Measurements from ENCODE around the gene MEMO1.
"Not testable (repeated sequence)": the region's sequence is repeated elsewhere in the genome, so short reads cannot be mapped to it uniquely, and the experiment has no call there.

The MEMO1 gene

GRCh38 chr2:31957354-31958139, 53.3 kb downstream of the MEMO1 start:
- no peak for DNase-seq (ENCODE audit: low spot score)

GRCh38 chr2:31956934-31957333, 53.9 kb downstream of the MEMO1 start:
- DNase-seq (ENCODE audit: low spot score): not testable (repeated sequence)

GRCh38 chr2:31956312-31956711, 54.5 kb downstream of the MEMO1 start:
- no peak for DNase-seq (ENCODE audit: low spot score)

DNA sequence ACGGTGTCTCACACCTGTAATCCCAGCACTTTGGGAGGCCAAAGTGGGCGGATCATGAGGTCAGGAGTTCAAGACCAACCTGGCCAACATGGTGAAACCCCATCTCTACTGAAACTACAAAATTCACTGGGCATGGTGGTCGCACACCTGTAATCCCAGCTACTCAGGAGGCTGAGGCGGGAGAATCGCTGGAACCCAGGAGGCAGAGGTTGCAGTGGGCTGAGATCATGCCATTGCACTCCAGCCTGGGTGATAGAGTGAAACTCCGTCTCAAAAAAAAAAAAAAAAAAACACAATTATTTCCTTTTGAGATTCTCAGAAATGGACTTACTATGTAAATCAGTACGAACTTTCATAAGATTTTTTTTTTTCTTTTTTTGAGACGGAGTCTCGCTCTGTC, 57.7 kb downstream of the MEMO1 start:
- not testable (repeated sequence) for DNase-seq (ENCODE audit: low spot score)

DNA sequence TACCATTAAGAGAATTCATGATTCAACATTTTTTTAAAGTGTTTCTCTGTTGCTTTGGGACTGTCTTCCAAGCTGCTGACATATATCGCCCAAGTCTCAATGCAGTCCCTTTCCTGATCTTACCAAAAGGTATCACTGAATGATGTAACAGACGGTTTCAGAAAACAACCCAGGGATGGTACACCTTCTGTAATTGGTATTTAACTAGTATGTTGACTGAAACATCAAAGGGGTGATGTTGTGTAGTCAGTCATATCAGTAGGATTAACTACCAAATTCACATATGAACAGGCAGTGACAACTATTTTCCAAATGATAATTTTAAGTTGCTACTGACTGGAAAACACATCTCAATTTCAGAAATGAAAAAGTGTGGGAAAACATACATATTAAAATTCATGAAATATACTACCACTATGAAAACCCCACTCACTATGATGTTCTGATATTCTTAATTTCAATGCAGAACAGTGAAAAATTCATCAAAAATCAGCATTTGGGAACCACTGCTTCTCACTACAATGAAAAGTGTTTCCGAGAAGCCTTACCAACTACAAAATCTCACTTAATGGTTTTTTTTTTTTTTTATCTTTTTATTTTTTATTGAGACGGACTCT, 59.8 kb downstream of the MEMO1 start:
- DNase-seq (ENCODE audit: low spot score): no peak

- DNase-seq (ENCODE audit: low spot score): no peak
Observed at GRCh38 chr2:31947871-31948270, 62.9 kb downstream of the MEMO1 start.

GRCh38 chr2:31946838-31947237, 64.0 kb downstream of the MEMO1 start:
- no peak for DNase-seq (ENCODE audit: low spot score)

GRCh38 chr2:31945572-31945935, 65.3 kb downstream of the MEMO1 start:
- no peak for DNase-seq (ENCODE audit: low spot score)

DNA sequence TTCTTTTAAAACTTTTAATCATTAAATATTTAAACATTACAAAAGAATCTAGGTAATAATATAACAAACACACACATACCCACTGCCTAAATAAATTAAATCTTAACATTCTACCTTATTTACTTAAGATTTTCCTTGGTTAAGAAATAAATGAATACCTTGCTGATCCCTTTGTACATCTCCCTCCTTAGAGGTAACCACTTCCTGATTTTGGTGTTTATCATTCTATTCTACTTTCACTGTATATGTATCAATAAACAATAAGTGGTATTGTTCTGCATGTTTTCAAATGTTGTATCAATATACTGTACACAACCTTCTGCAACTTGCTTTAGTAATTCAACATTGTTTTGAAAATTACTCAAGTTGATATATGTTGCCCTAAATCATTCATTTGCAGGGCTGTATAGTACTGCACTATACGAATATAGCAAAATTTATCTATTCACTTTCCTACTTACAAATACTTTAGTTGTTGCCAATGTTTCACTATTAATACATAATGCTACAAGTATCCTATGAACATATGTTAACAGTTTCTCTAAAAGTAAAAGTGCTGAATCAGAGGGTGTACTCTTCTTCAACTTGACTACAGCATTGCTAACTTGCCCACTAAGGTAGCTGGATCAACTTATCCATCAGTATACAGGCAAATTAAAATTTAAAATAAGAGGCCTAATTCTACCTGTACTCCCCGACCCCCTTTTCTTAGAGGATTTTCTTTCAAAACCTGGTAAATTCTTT, 65.8 kb downstream of the MEMO1 start:
- DNase-seq (ENCODE audit: low spot score): no peak

DNA sequence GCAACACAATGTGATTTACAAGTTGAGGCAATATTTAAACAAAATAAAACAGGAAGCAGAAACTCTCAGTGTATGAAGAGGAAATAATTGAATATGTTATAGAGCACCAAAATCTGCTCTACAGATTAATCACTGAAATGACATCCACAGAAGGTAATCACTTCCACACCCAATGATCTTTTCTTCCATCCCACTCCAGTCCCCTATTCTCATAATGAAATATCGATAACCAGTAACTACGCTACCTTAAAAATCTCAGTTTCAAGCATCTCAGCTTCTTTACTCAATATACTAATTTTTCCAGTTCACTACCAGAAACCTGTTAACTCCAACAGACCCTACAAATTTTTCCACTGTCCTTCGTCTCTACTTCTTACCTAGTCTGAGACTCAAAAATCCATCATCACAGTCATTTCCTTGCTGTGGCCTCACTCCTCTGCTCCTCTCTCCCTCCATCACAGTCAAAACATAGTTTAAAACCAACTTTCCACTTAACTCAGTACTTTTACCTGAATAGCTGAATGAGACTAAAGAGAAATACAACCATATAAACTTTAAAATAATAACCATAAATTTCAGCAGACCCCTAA, 67.1 kb downstream of the MEMO1 start:
- DNase-seq (ENCODE audit: low spot score): no peak

GRCh38 chr2:31940920-31941319, 69.9 kb downstream of the MEMO1 start:
- no peak for DNase-seq (ENCODE audit: low spot score)

GRCh38 chr2:31937741-31938140, 73.1 kb downstream of the MEMO1 start:
- no peak for DNase-seq (ENCODE audit: low spot score)

- DNase-seq (ENCODE audit: low spot score): no peak
Observed at GRCh38 chr2:31935370-31935769, 75.4 kb downstream of the MEMO1 start.

DNA sequence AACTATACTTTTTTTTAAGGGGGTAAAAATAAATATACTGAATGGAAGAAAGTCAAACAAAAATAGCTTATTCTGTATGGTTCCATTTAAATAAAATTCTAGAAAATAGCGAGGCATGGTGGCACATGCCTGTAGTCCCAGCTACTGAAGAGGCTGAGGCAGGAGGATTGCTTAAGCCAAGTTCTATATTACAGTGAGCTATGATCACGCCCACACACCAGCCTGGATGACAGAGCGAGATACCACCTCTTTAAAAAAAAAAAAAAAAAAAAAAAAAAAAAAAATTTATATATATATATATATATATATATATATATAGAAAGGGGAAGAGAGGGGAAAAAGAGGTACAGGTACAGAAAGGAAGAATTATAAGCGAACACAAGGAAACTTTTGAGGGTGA, 77.7 kb downstream of the MEMO1 start:
- DNase-seq (ENCODE audit: low spot score): no peak

DNA sequence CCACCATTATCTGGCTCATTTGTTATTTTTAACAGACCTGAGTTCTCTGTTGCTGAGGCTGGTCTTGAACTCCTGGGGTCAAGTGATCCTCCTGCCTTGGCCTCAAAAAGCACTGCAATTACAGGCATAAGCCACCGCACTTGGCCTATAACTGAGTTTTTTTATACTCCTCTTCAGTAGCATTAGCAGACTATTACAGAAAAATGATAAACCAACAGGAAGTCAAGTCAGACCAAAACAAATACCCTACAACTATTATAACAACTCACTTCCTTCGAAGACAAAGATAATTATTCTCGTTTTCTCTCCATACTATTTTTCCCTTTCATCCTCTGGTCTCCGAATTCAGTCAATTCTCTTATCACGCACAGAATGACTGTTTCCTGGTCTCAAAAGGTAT, 78.2 kb downstream of the MEMO1 start:
- DNase-seq (ENCODE audit: low spot score): no peak

DNA sequence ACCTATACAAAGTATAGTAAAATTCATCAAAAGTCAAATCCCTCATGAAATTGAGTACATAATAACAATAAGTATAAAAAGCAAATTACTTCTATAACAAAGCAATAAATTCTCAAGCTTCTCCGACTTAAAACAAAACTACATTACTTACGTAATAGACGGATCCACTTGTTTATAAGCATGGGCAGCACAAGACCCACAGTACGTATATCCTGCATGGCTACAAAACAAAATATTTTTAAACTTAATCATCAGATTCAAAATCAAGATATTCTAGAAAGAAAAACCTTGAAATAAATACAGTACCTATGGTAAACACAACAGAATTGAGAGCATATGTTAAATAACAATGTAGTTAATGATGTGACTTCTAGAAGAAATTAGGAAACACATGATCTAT, 78.9 kb downstream of the MEMO1 start:
- no peak for DNase-seq (ENCODE audit: low spot score)

GRCh38 chr2:31925517-31925916, 85.3 kb downstream of the MEMO1 start:
- DNase-seq (ENCODE audit: low spot score): no peak

- DNase-seq (ENCODE audit: low spot score): no peak
Observed at GRCh38 chr2:31923662-31924061, 87.1 kb downstream of the MEMO1 start.

GRCh38 chr2:31922542-31923408, 88.0 kb downstream of the MEMO1 start:
- DNase-seq (ENCODE audit: low spot score): no peak

GRCh38 chr2:31920962-31921361, 89.8 kb downstream of the MEMO1 start:
- DNase-seq (ENCODE audit: low spot score): no peak

DNA sequence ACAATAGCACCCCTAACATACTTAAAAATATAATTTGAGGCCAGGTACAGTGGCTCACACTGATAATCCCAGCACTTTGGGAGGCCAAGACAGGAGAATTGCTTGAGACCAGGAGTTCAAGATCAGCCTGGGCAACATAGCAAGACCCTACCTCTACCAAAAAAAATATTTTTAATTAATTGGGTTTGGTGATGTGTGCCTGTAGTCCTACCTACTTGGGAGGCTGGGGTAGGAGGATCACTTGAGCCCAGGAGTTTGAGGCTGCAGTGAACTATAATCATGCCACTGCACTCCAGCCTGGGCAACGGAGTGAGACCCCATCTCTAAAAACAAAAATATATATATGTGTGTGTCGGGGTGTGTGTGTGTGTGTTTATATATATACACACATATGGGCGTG, 91.3 kb downstream of the MEMO1 start:
- no peak for DNase-seq (ENCODE audit: low spot score)

DNA sequence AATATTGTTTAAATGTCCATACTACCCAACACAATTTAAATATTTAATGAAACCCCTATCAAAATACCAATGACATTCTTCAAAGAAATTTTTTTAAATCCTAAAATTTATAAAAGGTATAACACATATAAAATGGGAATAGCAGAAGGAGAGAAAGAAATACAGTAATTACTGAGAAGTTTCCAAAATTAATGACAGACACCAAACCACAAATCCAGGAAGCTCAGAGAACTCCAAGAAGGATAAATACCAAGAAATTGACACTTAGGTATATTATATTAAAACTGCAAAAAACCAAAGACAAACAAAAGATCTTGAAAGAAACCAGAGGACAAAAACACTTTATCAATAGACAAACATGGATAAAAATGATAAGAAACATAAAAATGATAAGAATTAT, 101.1 kb downstream of the MEMO1 start:
- DNase-seq (ENCODE audit: low spot score): no peak

All from LoVo (cell line).